ENCODE data around the gene RPL6.
"Not testable (repeated sequence)": the region's sequence is repeated elsewhere in the genome, so short reads cannot be mapped to it uniquely, and the experiment has no call there.

Gene RPL6

DNA sequence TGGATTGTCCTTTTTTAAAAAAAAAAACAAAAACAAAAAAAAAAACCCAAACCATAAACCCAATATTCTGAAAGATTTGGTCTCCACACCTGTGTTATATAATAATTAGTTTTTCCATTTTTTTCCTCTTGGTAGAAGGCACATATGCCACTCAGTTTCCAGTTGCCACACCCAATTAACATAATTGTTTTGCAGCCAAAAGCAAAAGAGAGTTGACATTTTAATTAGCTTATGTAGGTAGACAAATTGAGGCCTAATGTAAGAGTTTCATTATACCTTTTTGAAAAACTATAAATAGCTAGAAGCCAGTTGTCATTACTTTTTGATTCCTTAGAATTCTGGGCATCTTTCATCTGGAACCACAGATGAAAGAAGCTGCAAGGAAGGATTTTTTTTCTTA lies 30.4 kb upstream of the RPL6 start:
- Histone ChIP-seq H3K27me3 (replicated peaks; ENCODE audit: control insufficient read depth, insufficient read depth, low read length) (no peaks in the 10 kb centered on the region), H3K4me1 (ENCODE audit: control insufficient read depth, insufficient read depth, low read length) (no peaks in the 10 kb centered on the region), H3K9ac (ENCODE audit: low read length) (no peak overlapping the region), H3K4me3 (ENCODE audit: low read length) (no peak overlapping the region), H3K36me3 (ENCODE audit: control insufficient read depth, insufficient read depth, low read length, severe bottlenecking) (peaks cover 3% of the 10 kb centered on the region), H3K9me3 (ENCODE audit: control insufficient read depth, low read length) (no peaks in the 10 kb centered on the region)
- DNase-seq (ENCODE audit: low read depth): no peak

DNA sequence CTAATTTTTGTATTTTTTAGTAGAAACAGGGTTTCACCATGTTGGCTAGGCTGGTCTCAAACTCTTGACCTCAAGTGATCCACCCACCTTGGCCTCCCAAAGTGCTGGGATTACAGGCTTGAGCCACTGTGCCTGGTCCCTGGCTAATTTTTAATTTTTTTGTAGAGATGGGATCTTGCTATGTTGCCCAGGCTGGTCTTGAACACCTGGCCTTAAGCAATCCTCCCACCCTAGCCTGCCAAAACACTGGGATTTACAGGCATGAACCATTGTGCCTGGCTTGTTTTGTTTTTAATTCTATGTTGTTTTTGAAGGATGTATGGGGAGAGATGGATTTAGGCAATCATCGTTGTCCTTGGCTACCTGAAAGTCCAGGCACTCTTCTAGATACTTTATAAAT lies 29.2 kb upstream of the RPL6 start:
- H3K36me3 ChIP-seq (ENCODE audit: control insufficient read depth, insufficient read depth, low read length, severe bottlenecking); H3K27me3 ChIP-seq (replicated peaks; ENCODE audit: control insufficient read depth, insufficient read depth, low read length); H3K9me3 ChIP-seq (ENCODE audit: control insufficient read depth, low read length); H3K4me3 ChIP-seq (ENCODE audit: low read length); DNase-seq (ENCODE audit: low read depth); H3K4me1 ChIP-seq (ENCODE audit: control insufficient read depth, insufficient read depth, low read length); H3K9ac ChIP-seq (ENCODE audit: low read length): not testable (repeated sequence)

DNA sequence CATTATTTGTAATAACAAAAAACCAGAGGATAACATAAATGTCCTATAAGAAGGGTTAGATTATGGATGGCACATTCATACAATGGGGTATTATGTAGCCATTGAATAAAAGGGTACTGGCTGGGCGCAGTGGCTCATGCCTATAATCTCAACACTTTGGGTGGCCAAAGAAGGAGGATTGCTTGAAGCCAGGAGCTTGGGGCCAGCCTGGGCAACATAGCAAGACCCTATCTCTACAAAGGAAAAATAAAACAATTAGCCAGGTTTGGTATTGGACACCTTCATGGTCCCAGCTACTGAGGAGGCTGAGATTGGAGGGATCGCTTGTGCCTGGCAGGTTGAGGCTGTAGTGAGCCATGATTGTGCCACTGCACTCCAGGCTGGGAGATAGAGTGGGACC lies 24.1 kb upstream of the RPL6 start:
- Histone ChIP-seq H3K9me3 (ENCODE audit: control insufficient read depth, low read length) (no peaks in the 10 kb centered on the region), H3K4me3 (ENCODE audit: low read length) (no peak overlapping the region), H3K36me3 (ENCODE audit: control insufficient read depth, insufficient read depth, low read length, severe bottlenecking) (peaks cover 4% of the 10 kb centered on the region), H3K9ac (ENCODE audit: low read length) (no peak overlapping the region), H3K4me1 (ENCODE audit: control insufficient read depth, insufficient read depth, low read length) (no peaks in the 10 kb centered on the region), H3K27me3 (replicated peaks; ENCODE audit: control insufficient read depth, insufficient read depth, low read length) (no peaks in the 10 kb centered on the region)
- no peak for DNase-seq (ENCODE audit: low read depth)

DNA sequence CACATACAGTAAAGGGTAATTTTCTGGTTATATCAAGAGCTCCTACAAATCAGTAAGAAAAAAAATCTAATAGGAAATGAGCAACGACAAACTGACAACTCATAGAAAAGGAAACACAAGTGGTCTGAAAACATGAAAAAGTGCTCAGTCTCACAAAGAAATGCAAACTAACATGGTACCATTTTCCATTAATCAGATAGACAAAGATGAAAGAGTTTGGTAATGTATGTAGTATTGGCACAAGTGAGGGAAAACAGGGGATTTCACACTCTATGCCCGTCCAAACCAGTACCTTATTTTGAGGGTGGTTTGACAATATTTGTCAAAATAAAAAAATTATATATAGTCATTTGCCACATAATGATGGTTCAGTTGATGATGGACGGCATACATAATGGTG lies 22.6 kb upstream of the RPL6 start:
- H3K36me3 ChIP-seq (ENCODE audit: control insufficient read depth, insufficient read depth, low read length, severe bottlenecking): peaks cover 9% of the 10 kb centered on the region
- H3K4me3 ChIP-seq (ENCODE audit: low read length): no peak overlapping the region
- no peaks in the 10 kb centered on the region for H3K9me3 ChIP-seq (ENCODE audit: control insufficient read depth, low read length)
- DNase-seq (ENCODE audit: low read depth): no peak
- no peaks in the 10 kb centered on the region for H3K27me3 ChIP-seq (replicated peaks; ENCODE audit: control insufficient read depth, insufficient read depth, low read length)
- H3K4me1 ChIP-seq (ENCODE audit: control insufficient read depth, insufficient read depth, low read length): no peaks in the 10 kb centered on the region
- no peak overlapping the region for H3K9ac ChIP-seq (ENCODE audit: low read length)

DNA sequence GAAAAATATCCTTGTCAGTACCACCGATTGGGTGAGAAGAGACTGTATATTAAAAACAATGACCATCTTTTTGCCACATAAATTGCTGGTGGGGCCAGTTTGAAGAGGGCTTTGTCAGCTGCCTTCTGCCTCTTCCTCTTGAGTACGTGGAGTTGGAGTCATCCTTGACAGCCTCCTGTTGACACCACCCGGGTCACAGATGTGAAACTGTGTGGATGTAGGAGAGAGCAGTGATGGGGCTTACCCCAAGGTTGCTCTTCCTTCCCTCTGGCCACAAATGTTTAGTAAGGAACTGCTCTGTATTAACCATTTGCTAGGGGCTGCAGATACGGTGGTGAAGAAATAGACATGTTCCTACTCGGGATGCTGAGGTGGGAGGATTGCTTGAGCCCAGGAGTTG lies 21.5 kb upstream of the RPL6 start:
- H3K9ac ChIP-seq (ENCODE audit: low read length): no peak overlapping the region
- H3K9me3 ChIP-seq (ENCODE audit: control insufficient read depth, low read length): no peaks in the 10 kb centered on the region
- peaks cover 15% of the 10 kb centered on the region for H3K36me3 ChIP-seq (ENCODE audit: control insufficient read depth, insufficient read depth, low read length, severe bottlenecking)
- H3K4me3 ChIP-seq (ENCODE audit: low read length): no peak overlapping the region
- no peak for DNase-seq (ENCODE audit: low read depth)
- H3K4me1 ChIP-seq (ENCODE audit: control insufficient read depth, insufficient read depth, low read length): no peaks in the 10 kb centered on the region
- H3K27me3 ChIP-seq (replicated peaks; ENCODE audit: control insufficient read depth, insufficient read depth, low read length): no peaks in the 10 kb centered on the region

- Histone ChIP-seq H3K4me3 (ENCODE audit: low read length) (no peak overlapping the region), H3K9ac (ENCODE audit: low read length) (no peak overlapping the region), H3K36me3 (ENCODE audit: control insufficient read depth, insufficient read depth, low read length, severe bottlenecking) (peaks cover 16% of the 10 kb centered on the region), H3K9me3 (ENCODE audit: control insufficient read depth, low read length) (no peaks in the 10 kb centered on the region), H3K27me3 (replicated peaks; ENCODE audit: control insufficient read depth, insufficient read depth, low read length) (no peaks in the 10 kb centered on the region), H3K4me1 (ENCODE audit: control insufficient read depth, insufficient read depth, low read length) (peaks cover 7% of the 10 kb centered on the region)
- no peak for DNase-seq (ENCODE audit: low read depth)
Observed at GRCh38 chr12:112427760-112428159, 18.4 kb upstream of the RPL6 start.

DNA sequence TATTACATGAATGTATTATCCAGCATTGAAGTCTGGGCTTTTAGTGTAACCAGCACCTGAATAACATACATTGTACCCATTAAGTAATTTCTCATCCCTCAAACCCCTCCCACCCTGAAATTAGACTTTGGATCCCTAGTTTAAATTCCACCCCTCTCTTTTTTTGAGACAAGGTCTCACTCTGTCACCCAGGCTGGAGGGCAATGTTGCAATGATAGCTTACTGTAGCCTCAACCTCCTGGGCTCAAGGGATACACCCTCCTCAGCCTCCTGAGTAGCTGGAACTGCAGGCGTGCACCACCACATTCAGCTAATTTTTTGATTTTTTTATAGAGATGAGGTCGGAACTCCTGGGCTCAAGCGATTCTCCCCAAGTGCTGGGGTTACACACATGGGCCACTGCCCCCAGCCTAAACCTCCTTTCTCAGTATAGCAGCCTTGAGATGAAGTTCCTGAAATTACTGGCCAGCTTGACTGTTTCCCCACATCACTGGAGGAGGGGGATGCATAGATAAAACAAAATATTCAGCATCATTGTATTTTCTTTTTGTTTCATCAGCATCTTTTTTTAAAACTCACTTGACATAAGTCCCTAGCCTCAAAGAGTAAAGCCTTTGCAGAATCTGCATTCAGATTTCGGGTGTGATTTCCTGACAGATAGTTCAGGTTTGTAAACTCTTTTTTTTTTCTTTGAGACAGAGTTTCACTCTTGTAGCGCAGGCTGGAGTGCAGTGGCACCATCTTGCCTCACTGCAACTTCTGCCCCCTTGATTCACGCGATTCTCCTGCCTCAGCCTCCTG lies 16.4 kb upstream of the RPL6 start:
- Histone ChIP-seq H3K27me3 (replicated peaks; ENCODE audit: control insufficient read depth, insufficient read depth, low read length) (no peaks in the 10 kb centered on the region), H3K36me3 (ENCODE audit: control insufficient read depth, insufficient read depth, low read length, severe bottlenecking) (peaks cover 16% of the 10 kb centered on the region), H3K9me3 (ENCODE audit: control insufficient read depth, low read length) (no peaks in the 10 kb centered on the region), H3K4me3 (ENCODE audit: low read length) (no peak overlapping the region), H3K9ac (ENCODE audit: low read length) (no peak overlapping the region), H3K4me1 (ENCODE audit: control insufficient read depth, insufficient read depth, low read length) (peaks cover 22% of the 10 kb centered on the region)
- no peak for DNase-seq (ENCODE audit: low read depth)

DNA sequence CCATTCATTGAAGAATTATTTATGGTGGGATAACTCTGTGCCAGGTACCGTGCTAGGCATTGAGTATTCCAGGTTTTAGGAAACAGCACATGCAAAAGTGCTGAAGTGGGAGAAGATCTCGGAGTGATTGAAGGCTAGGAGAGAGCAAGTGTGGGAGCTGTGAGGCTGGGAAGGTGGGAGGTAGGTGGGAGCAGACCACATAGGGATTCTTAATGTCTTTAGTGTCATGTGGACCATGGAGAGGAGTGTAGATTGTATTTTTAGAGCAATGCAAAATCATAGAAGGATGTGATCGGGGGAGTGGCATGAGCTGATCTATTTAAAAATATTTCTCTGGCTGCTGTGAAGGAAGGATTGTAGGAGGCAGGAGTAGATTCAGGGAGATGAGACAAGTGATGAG lies 14.7 kb upstream of the RPL6 start:
- H3K9ac ChIP-seq (ENCODE audit: low read length): no peak overlapping the region
- H3K4me1 ChIP-seq (ENCODE audit: control insufficient read depth, insufficient read depth, low read length): peaks cover 35% of the 10 kb centered on the region
- no peaks in the 10 kb centered on the region for H3K27me3 ChIP-seq (replicated peaks; ENCODE audit: control insufficient read depth, insufficient read depth, low read length)
- no peak overlapping the region for H3K4me3 ChIP-seq (ENCODE audit: low read length)
- peaks cover 12% of the 10 kb centered on the region for H3K36me3 ChIP-seq (ENCODE audit: control insufficient read depth, insufficient read depth, low read length, severe bottlenecking)
- DNase-seq (ENCODE audit: low read depth): no peak
- no peaks in the 10 kb centered on the region for H3K9me3 ChIP-seq (ENCODE audit: control insufficient read depth, low read length)

DNA sequence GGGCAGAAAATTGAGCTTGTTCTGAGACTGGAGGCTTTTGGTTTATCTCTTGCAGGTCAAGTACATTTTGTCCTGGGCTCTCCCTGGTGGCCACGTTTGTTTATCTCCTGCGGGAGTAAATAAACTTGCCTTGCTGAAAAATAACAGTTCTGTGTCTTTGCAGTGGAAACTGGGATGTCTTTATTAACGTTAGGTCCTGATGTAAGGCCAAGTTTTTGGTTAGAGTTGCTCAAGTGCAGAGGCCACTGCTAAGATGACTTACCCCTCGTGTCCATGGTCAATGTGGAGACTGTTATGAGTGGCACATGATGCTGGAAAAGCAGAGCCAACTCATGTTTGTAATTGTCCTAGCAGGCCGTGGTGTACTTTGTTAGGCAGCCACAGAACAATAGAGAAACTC lies 13.1 kb upstream of the RPL6 start:
- Histone ChIP-seq H3K27me3 (replicated peaks; ENCODE audit: control insufficient read depth, insufficient read depth, low read length) (no peaks in the 10 kb centered on the region), H3K4me3 (ENCODE audit: low read length) (no peak overlapping the region), H3K4me1 (ENCODE audit: control insufficient read depth, insufficient read depth, low read length) (peaks cover 35% of the 10 kb centered on the region), H3K9ac (ENCODE audit: low read length) (no peak overlapping the region), H3K9me3 (ENCODE audit: control insufficient read depth, low read length) (no peaks in the 10 kb centered on the region), H3K36me3 (ENCODE audit: control insufficient read depth, insufficient read depth, low read length, severe bottlenecking) (peaks cover 7% of the 10 kb centered on the region)
- DNase-seq (ENCODE audit: low read depth): peak; percentile 14

DNA sequence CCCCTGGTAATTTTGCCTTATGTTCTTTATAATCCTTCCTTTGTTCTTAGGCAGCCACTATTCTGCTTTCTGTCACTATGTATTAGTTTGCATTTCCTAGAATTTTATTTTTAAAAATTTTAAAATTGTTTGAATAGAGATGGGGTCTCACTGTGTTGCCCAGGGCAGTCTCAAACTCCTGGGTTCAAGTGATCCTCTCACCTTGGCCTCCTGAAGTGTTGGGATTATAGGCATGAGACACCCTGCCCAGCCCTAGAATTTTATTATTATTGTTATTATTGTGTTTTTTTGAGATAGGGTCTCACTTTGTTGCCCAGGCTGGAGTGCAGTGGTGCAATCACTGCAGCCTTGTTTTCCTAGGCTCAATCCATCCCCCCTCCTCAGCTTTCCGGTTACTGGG lies 12.0 kb upstream of the RPL6 start:
- Histone ChIP-seq H3K4me3 (ENCODE audit: low read length) (no peak overlapping the region), H3K9ac (ENCODE audit: low read length) (no peak overlapping the region), H3K36me3 (ENCODE audit: control insufficient read depth, insufficient read depth, low read length, severe bottlenecking) (peaks cover 5% of the 10 kb centered on the region), H3K9me3 (ENCODE audit: control insufficient read depth, low read length) (no peaks in the 10 kb centered on the region), H3K27me3 (replicated peaks; ENCODE audit: control insufficient read depth, insufficient read depth, low read length) (no peaks in the 10 kb centered on the region), H3K4me1 (ENCODE audit: control insufficient read depth, insufficient read depth, low read length) (peaks cover 35% of the 10 kb centered on the region)
- no peak for DNase-seq (ENCODE audit: low read depth)

DNA sequence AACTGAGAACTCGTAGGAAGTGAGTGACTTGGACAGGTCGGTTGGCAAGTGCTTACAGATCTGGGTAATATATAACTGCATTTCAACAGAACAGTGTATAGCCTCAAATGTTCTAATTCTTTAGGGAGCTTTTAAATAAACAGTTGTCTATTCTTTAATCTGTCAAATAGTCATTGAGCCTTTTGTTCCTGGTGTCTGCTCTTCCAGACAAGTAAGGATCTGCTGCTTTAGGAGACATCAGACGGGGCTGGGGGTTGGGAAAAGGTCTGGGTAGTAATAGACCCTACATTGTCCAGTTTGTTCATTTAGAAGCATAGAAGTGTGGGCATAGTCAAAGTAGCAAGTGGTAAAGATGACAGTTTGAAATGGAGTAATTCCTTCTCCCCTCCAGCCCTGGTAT lies 11.3 kb upstream of the RPL6 start:
- no peak for DNase-seq (ENCODE audit: low read depth)
- Histone ChIP-seq H3K4me1 (ENCODE audit: control insufficient read depth, insufficient read depth, low read length) (peaks cover 35% of the 10 kb centered on the region), H3K4me3 (ENCODE audit: low read length) (no peak overlapping the region), H3K36me3 (ENCODE audit: control insufficient read depth, insufficient read depth, low read length, severe bottlenecking) (no peaks in the 10 kb centered on the region), H3K27me3 (replicated peaks; ENCODE audit: control insufficient read depth, insufficient read depth, low read length) (no peaks in the 10 kb centered on the region), H3K9me3 (ENCODE audit: control insufficient read depth, low read length) (no peaks in the 10 kb centered on the region), H3K9ac (ENCODE audit: low read length) (no peak overlapping the region)

Data from adipocyte (in vitro differentiated cells).